Endothelial cell (in vitro differentiated cells): ENCODE results near the gene HBE1. TPM values are rescaled to one million over a fixed set of nuclear protein-coding genes. Genes with fewer than 3 reads are reported as not detected.
"Not testable (repeated sequence)": the region's sequence is repeated elsewhere in the genome, so short reads cannot be mapped to it uniquely, and the experiment has no call there.

Experiments
- DNase-seq: peaks from one replicate; pipeline ENCODE4 v3.0.0; 2021; ENCODE audit warnings: low spot score
- H3K27ac Mint-ChIP-seq: one replicate; pipeline ENCODE4 v1.8.0; 2021; ENCODE audit warnings: mixed read lengths, inconsistent platforms; ENCODE audit not compliant: unreplicated experiment
- H3K27me3 Mint-ChIP-seq: one replicate; pipeline ENCODE4 v1.8.0; 2021; ENCODE audit warnings: mild to moderate bottlenecking, moderate library complexity, mixed read lengths, inconsistent platforms; ENCODE audit not compliant: unreplicated experiment
- H3K36me3 Mint-ChIP-seq: one replicate; pipeline ENCODE4 v1.8.0; 2021; ENCODE audit warnings: mild to moderate bottlenecking, low read depth, mixed read lengths, inconsistent platforms; ENCODE audit not compliant: unreplicated experiment
- H3K4me1 Mint-ChIP-seq: one replicate; pipeline ENCODE4 v1.8.0; 2021; ENCODE audit warnings: mild to moderate bottlenecking, mixed read lengths, inconsistent platforms; ENCODE audit not compliant: unreplicated experiment
- H3K4me3 Mint-ChIP-seq: one replicate; pipeline ENCODE4 v1.8.0; 2021; ENCODE audit warnings: mild to moderate bottlenecking, mixed read lengths, inconsistent platforms; ENCODE audit not compliant: unreplicated experiment
- H3K9me3 Mint-ChIP-seq: one replicate; pipeline ENCODE4 v1.8.0; 2021; ENCODE audit warnings: mixed read lengths, inconsistent platforms; ENCODE audit not compliant: unreplicated experiment
- CTCF ChIP-seq: fragments of 200-600 bp; sonication (generic); IDR thresholded peaks from one replicate; pipeline ENCODE4 v1.5.0; 2021; ENCODE audit warnings: antibody characterized with exemption; ENCODE audit not compliant: unreplicated experiment
- total RNA-seq: library from RNA; stranded (reverse); fragmentation: NEBNext Ultra II Directional; extraction: Animal tissue kit (Norgen Biotek cat#: 25700); gene quantifications from one replicate; pipeline ENCODE4 v1.2.1, GENCODE V29; 2021; ENCODE audit not compliant: unreplicated experiment

HBE1 gene
- total RNA-seq, 1 donor from 2014 or later: not detected

DNA sequence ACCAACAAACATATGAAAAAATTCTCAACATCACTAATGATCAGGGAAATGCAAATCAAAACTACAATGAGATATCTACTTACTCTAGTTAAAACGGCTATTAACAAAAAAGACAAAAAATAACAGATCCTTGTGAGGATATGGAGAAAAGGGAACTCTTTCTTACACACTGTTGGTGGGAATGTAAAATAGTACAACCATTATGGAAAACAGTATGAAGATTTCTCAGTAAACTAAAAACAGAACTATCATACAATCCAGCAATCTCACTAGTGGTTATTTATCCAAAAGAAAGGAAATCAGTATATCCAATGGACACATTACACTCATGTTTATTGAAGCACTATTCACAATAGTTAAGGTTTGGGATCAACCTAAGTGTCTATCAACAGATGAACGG is 3.9 kb downstream of the HBE1 start:
- no peak overlapping the region for H3K27ac Mint-ChIP-seq
- H3K36me3 Mint-ChIP-seq: no peaks in the 10 kb centered on the region
- DNase-seq: no peak
- no peaks in the 10 kb centered on the region for H3K4me1 Mint-ChIP-seq
- TF ChIP-seq CTCF: no peak
- no peaks in the 10 kb centered on the region for H3K27me3 Mint-ChIP-seq
- H3K4me3 Mint-ChIP-seq: no peak overlapping the region
- H3K9me3 Mint-ChIP-seq: no peaks in the 10 kb centered on the region

GRCh38 chr11:5258543-5259262 is 11.0 kb downstream of the HBE1 start:
- no peaks in the 10 kb centered on the region for H3K9me3 Mint-ChIP-seq
- TF ChIP-seq CTCF: no peak
- no peaks in the 10 kb centered on the region for H3K4me1 Mint-ChIP-seq
- no peaks in the 10 kb centered on the region for H3K36me3 Mint-ChIP-seq
- H3K4me3 Mint-ChIP-seq: no peak overlapping the region
- no peak overlapping the region for H3K27ac Mint-ChIP-seq
- DNase-seq: no peak
- peaks cover 2% of the 10 kb centered on the region for H3K27me3 Mint-ChIP-seq

- Mint-ChIP-seq H3K27ac (no peak overlapping the region), H3K4me3 (no peak overlapping the region), H3K4me1 (no peaks in the 10 kb centered on the region), H3K9me3 (no peaks in the 10 kb centered on the region), H3K27me3 (peaks cover 3% of the 10 kb centered on the region), H3K36me3 (no peaks in the 10 kb centered on the region)
- TF ChIP-seq CTCF: no peak
- no peak for DNase-seq
Observed at GRCh38 chr11:5257296-5257695, 12.4 kb downstream of the HBE1 start.

GRCh38 chr11:5254646-5255413 is 14.9 kb downstream of the HBE1 start, which contains the start of gene HBG2:
Gene HBG2 (minus strand): TSS chr11:5254781. CDS start chr11:5254728, 53 bp downstream.
- not testable (repeated sequence) for H3K9me3 Mint-ChIP-seq, DNase-seq, H3K36me3 Mint-ChIP-seq, H3K4me1 Mint-ChIP-seq, H3K4me3 Mint-ChIP-seq, H3K27ac Mint-ChIP-seq, H3K27me3 Mint-ChIP-seq

DNA sequence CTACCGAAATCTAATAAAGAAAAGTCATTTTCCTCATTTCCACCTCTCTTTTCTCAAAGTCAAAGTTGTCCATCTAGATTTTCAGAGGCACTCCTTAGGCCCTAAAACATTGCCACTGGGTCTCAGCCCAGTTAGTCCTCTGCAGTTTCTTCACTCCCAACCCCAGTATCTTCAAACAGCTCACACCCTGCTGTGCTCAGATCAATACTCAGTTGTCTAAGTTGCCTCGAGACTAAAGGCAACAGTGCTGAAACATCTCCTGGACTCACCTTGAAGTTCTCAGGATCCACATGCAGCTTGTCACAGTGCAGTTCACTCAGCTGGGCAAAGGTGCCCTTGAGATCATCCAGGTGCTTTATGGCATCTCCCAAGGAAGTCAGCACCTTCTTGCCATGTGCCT is 15.7 kb downstream of the HBE1 start:
- H3K4me1 Mint-ChIP-seq, H3K27ac Mint-ChIP-seq, H3K27me3 Mint-ChIP-seq, H3K9me3 Mint-ChIP-seq, H3K36me3 Mint-ChIP-seq, DNase-seq, H3K4me3 Mint-ChIP-seq: not testable (repeated sequence)

DNA sequence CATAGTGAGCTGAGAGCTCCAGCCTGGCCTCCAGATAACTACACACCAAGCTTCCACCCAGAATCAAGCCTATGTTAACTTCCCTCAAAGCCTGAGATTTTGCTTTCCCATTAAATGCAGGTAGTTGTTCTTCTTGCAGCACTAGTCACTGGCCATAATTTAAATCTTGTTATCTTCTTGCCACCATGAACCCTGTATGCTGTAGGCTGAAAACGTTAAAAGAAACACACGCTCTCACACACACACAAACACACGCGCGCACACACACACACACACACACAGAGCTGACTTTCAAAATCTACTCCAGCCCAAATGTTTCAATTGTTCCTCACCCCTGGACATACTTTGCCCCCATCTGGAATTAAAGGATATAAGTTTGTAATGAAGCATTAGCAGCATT is 16.3 kb downstream of the HBE1 start:
- DNase-seq, H3K27me3 Mint-ChIP-seq, H3K36me3 Mint-ChIP-seq, H3K4me1 Mint-ChIP-seq, H3K27ac Mint-ChIP-seq, H3K4me3 Mint-ChIP-seq, H3K9me3 Mint-ChIP-seq: not testable (repeated sequence)
